ENCODE data around the gene ALAS1. TPM values are rescaled to one million over a fixed set of nuclear protein-coding genes. Genes with fewer than 3 reads are reported as not detected.
A peak's percentile ranks its signal among the peaks of the same experiment; 100 is the strongest.

The ALAS1 gene
- total and polyA plus RNA-seq, 2 of the 13 experiments (the other 11 are each of a cell fraction or from before 2014, with no cell fraction given): 36.0 to 43.2 TPM

DNA sequence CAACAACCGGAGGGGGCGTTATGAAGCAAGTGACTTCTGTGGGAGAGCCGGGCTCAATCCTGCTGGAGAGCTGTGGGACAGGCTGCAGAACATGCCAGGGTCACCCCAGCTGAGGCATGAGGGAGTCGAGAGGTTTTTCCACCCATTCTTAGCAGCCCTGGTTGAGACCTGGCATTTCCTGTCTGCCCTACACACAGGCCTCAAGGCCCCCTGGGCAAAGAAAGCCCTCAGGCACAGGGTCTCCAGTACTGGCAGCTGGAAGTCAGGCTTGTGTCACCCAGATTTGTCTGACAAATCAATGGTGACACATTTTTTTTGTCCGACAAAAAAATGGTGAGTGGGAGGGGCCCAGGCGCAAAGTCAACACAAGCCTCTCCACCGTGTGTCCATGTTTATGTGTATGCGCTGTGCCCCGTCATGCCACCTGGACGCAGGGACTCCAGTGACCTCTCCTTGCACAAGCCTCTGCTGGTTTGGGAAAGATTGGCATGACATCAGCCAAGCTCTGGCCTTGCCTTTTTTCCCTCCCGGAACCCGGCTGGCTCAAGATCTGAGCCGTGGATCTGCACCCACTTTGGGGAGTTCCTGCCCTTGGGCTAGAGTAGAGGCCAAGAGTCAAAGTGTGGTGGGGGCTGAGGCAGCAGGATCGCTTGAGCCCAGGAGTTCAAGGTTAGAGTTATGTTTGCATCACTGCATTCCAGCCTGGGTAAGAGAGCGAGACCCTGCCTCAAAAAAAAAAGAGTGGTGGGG, 20.8 kb upstream of the ALAS1 start (continued):
- TF ChIP-seq MATR3 (CRISPR knock-in tag; IDR thresholded peaks at IDR 0.05) (no peak), NFE2 (CRISPR knock-in tag; IDR thresholded peaks at IDR 0.05) (no peak), SOX6 (IDR thresholded peaks at IDR 0.05) (no peak), SOX6 (CRISPR knock-in tag; IDR thresholded peaks at IDR 0.05) (peak; percentile 85), SIN3A (IDR thresholded peaks at IDR 0.05; ENCODE audit: borderline replicate concordance, low read depth, low read length) (peak; percentile 10; the same call in 1 of the 2 replicates), ZNF230 (CRISPR knock-in tag; IDR thresholded peaks at IDR 0.05) (no peak), U2AF2 (IDR thresholded peaks at IDR 0.05; ENCODE audit: low read depth, low read length) (no peak), BORCS8-MEF2B (CRISPR knock-in tag; IDR thresholded peaks at IDR 0.05) (no peak), ZNF333 (CRISPR knock-in tag; IDR thresholded peaks at IDR 0.05; ENCODE audit: borderline replicate concordance) (no peak), TBP (CRISPR knock-in tag; IDR thresholded peaks at IDR 0.05) (no peak), SP4 (CRISPR knock-in tag; IDR thresholded peaks at IDR 0.05) (no peak), NFYC (CRISPR knock-in tag; IDR thresholded peaks at IDR 0.05) (no peak), CENPT (CRISPR knock-in tag; IDR thresholded peaks at IDR 0.05; ENCODE audit: low read depth) (no peak), ZSCAN20 (CRISPR knock-in tag; IDR thresholded peaks at IDR 0.05; ENCODE audit: borderline replicate concordance) (no peak), GTF3A (CRISPR knock-in tag; conservative IDR thresholded peaks at IDR 0.05) (no peak), BCL6 (CRISPR knock-in tag; IDR thresholded peaks at IDR 0.05) (peak; percentile 55; the same call in 1 of the 2 replicates), ZNF777 (CRISPR knock-in tag; IDR thresholded peaks at IDR 0.05) (0 out of 2 replicates have a peak, but pooled peaks have one; percentile 30)
- TF ChIP-seq, protein P1, sequence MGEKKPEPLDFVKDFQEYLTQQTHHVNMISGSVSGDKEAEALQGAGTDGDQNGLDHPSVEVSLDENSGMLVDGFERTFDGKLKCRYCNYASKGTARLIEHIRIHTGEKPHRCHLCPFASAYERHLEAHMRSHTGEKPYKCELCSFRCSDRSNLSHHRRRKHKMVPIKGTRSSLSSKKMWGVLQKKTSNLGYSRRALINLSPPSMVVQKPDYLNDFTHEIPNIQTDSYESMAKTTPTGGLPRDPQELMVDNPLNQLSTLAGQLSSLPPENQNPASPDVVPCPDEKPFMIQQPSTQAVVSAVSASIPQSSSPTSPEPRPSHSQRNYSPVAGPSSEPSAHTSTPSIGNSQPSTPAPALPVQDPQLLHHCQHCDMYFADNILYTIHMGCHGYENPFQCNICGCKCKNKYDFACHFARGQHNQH (CRISPR knock-in tag; IDR thresholded peaks at IDR 0.05): no peak; the same call in 1 of the 2 replicates
- TF ChIP-seq, protein P2, sequence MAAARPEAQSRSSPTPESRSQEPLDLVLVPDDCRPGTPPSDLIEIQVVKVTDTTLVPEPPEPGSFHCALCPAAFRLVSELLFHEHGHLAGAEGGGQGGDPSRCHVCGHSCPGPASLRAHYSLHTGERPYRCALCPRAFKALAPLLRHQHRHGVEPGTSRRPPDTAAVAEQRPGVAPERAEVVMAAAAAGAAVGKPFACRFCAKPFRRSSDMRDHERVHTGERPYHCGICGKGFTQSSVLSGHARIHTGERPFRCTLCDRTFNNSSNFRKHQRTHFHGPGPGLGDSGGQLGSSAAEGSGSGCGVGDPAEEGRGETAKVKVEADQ (CRISPR knock-in tag; IDR thresholded peaks at IDR 0.05; ENCODE audit: borderline replicate concordance): no peak
- TF ChIP-seq, protein P3, sequence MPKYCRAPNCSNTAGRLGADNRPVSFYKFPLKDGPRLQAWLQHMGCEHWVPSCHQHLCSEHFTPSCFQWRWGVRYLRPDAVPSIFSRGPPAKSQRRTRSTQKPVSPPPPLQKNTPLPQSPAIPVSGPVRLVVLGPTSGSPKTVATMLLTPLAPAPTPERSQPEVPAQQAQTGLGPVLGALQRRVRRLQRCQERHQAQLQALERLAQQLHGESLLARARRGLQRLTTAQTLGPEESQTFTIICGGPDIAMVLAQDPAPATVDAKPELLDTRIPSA (CRISPR knock-in tag; IDR thresholded peaks at IDR 0.05; ENCODE audit: borderline replicate concordance): no peak
- TF ChIP-seq, protein P4, sequence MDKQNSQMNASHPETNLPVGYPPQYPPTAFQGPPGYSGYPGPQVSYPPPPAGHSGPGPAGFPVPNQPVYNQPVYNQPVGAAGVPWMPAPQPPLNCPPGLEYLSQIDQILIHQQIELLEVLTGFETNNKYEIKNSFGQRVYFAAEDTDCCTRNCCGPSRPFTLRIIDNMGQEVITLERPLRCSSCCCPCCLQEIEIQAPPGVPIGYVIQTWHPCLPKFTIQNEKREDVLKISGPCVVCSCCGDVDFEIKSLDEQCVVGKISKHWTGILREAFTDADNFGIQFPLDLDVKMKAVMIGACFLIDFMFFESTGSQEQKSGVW (CRISPR knock-in tag; IDR thresholded peaks at IDR 0.05; ENCODE audit: borderline replicate concordance): no peak
- TF ChIP-seq, protein P5, sequence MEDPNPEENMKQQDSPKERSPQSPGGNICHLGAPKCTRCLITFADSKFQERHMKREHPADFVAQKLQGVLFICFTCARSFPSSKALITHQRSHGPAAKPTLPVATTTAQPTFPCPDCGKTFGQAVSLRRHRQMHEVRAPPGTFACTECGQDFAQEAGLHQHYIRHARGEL (CRISPR knock-in tag; IDR thresholded peaks at IDR 0.05): no peak
- TF ChIP-seq, protein P6, sequence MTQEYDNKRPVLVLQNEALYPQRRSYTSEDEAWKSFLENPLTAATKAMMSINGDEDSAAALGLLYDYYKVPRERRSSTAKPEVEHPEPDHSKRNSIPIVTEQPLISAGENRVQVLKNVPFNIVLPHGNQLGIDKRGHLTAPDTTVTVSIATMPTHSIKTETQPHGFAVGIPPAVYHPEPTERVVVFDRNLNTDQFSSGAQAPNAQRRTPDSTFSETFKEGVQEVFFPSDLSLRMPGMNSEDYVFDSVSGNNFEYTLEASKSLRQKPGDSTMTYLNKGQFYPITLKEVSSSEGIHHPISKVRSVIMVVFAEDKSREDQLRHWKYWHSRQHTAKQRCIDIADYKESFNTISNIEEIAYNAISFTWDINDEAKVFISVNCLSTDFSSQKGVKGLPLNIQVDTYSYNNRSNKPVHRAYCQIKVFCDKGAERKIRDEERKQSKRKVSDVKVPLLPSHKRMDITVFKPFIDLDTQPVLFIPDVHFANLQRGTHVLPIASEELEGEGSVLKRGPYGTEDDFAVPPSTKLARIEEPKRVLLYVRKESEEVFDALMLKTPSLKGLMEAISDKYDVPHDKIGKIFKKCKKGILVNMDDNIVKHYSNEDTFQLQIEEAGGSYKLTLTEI (CRISPR knock-in tag; conservative IDR thresholded peaks at IDR 0.05): no peak

Data from HepG2 (cell line).